GM03348 (cell line): ENCODE data around the gene GCK.
A peak's percentile ranks its signal among the peaks of the same experiment; 100 is the strongest.
"Not testable (repeated sequence)": the region's sequence is repeated elsewhere in the genome, so short reads cannot be mapped to it uniquely, and the experiment has no call there.

ENCODE experiments used
- DNase-seq: peaks from one replicate; pipeline ENCODE4 v3.0.0; 2012; ENCODE audit warnings: low spot score

The GCK gene

DNA sequence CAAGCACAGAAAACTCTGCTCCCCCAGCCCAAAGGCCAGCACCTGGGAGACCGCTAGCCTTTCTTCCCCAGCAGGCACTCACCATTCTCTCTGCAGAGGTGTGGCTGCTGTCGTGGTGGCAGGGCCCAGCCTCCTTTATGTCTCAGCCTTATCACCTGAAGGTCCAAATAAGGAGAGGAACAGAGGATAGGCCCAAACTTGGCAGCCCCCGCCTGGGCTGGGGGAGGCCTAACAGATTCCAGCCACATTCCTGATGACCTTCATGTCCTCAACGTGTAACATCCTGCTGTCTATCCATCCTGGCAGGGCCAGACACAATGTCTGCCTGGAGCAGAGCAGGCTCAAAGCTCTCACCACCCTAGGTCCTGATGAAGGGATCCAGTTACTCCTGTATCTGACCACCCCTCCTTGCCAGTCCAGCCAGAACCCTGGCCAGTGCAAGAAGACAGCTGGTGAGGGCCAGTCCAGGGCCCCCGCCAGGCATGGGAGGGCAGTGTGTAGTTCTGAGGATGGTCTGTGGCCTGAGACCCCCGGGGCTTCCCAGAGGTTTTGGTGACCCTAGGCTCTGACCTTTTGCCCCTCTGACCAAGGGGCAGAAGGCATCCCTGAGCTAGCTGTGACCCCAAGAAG lies 47.9 kb downstream of the GCK start, which contains the start of gene MYL7:
MYL7 (minus strand) TSS at position 112 of the 630 bp plus-strand sequence; CDS start at position 85, 27 bp downstream.
- DNase-seq = no peak

DNA sequence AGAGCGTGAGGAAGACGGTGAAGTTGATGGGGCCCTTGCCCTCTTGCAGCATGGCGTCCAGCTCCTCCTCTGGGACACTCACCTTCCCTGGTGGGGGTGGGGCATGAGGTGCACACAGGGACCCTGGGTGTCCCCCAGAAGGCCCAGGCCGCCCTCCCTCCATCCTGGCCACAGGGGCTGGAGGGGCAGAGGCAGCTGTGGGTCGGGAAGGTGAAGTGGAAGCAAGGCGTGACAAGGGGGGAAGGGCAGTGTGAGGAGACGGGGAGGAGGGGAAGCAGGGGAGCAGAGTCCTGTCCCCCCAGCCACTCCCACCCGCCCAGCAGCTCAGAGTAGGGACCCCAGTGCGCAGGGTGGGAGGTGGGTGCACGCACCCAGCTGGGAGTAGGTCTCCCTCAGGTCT lies 48.9 kb downstream of the GCK start:
- no peak for DNase-seq

DNA sequence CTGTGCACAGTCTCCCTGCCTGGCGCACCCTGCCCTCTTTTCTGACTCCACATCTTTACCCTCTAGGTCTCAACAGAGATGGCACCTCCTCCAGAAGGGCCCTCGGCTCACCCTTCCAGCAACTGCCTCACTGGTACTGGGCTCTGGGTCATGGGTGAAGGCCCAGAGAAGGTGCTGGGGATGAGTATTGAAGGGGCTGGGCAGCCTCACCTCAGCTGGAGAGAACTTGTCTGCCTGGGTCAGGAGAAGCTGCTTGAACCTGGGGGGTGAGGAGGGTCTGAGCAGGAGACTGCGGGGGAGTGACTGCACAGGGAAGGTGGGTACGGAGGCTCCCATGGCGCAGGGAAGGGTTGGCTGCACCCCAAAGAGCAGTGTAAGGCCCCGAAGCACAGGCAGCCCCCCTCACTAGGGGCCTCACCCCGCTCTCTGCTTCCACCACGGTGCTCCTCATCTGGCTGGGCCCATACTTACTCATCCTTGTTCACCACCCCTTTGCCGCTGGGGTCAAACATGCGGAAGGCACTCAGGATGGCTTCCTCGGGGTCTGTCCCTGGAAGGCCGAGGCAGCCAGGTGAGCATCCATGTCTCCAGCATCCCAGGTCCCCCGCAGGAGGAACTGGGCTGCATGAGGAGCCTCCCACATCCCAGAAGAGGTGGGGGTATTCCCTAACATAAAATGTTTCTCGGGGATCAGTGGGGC lies 49.8 kb downstream of the GCK start:
- DNase-seq = no peak

DNA sequence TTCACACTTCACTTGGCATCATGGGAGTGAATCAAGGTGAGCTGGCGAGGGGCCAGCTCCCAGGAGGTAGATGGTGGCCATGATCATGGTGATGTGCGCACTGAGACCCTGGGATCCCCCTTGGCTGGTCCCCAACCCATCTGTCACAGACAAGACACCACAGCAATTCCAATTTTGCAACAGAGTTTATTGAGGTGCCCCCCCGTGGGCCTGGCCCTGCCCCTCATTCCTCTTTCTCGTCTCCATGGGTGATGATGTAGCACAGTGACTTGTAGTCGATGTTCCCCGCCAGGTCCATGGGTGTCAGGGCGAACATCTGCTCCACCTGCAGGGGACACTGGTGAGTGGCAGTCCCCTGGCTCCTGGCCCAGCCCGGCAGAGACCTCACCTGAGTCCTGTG lies 50.5 kb downstream of the GCK start:
- no peak for DNase-seq

DNA sequence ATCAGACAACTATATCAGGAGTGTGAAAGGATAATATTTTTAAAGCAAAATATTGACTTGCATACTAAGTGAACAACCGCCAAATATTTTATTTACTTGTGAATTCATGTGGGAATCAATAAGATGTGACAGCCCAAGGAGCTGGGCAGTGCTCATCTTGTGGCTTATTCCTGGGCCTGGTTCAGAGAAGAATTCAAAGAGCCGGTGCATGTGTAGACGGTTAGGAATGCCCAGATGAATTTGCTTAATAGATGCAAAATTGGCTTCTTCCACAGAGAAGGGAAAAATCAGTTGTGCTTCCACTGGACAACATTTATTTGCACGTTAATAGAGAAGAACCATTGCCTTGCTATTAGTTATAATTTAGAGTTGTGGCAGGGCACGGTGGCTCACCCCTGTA lies 52.5 kb downstream of the GCK start:
- DNase-seq = peak; percentile 44

DNA sequence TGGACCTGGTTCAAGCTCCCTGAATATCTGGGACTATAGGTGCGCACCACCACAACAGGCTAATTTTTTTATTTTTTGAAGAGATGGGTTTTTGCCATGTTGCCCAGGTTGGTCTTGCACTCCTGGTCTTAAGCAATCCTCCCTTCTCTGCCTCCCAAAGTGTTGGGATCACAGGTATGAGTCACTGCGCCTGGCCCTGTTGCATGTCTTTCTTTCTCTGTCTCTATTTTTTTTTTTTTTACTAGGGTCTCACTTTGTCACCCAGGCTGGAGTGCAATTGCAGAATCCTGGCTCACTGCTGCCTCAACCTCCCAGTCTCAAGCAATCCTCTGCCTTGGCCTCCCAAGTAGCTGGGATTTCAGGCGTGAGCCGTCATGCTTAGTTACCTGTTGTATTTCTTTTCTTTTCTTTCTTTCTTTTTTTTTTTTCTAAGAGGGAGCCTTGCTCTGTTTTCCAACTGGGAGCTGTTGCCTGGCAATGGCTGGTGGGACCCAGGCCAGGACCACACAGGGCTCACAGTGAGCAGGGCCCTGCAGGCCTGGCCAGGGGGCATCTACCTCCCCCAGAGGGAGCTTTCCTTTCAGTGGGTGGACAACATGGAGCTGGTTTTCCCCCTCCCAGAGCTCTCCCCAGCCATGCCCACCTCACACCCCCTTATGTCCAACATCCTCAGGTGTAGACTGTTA lies 54.2 kb downstream of the GCK start:
- DNase-seq = no peak

DNA sequence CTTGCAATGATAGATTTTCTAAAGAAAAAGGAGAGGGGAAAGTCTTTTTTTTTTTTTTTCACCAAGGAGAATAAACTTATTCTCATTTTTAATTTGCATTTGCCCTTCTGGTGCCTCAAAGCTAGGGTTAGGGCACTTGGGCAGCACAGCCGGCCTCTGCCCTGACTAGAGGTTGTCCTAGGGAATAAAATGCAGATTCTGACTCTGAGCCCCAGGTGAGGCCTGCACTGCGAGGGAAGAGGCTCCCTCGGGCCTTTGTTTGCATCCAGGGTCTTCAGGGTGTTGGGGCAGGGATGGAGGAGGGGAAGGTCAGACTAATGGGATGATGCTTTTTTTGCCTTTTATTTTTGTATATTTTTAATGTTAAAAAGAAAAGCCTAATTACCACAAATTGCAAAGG lies 55.9 kb downstream of the GCK start:
- DNase-seq = no peak

DNA sequence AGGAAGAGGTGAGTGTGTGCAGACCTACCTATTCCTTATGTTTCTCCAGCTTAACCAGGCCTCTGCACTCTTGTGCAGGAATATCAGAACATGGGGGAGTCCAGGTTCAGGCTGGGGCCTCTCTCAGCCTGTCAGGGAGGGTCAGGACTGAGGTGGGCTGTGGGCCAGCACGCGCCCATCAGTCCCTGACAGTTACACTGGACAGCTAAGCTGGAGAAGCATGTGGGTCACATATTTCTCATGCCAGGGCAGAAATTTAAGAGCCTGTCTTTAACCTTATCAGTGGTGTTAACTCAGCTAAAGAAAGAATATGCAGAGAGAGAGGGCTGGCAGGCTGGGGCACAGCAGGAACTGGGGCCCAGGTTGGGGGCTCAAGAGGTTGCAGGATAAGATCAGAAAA lies 57.2 kb downstream of the GCK start:
- peak; percentile 37 for DNase-seq

DNA sequence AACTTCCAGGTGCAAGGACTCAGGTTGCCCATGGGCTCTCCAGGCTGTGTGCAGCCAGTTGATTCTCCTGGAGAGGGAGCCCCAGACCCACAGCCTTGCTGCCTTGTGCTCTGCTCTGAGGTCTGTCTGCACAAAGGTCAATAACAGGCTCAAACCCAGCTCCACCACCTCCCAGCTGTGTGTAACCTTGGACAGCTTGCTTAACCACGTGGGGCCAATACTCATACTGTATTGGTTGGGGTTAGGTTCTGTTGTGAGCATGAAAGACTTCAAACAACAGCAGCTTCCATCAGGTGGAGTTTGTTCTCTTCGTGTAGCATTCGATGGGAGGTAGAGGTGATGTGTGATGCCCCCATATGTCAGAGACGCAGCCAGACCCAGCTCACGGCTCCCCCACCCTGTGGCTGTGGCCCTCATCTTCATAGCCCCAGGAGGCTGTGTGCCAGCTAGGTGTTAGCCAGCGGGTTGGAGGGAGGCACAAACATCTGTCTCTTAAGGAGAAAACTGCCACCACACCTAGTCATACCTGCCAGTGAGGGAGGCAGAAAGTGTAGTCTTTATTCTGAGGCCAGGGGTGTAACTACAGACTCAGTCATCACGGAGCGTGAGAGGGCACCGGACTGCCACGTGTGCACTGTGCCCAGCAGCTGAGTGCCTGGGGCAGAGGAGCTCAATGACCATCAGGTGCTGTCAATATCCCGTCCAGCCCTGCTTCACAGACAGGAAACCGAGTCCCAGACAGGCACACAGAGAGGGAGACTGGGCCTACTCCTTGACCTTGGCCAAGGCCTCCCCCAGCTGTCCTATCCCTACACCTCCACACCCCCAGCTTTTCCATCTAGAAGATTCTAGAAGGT lies 57.8 kb downstream of the GCK start:
- DNase-seq = no peak

DNA sequence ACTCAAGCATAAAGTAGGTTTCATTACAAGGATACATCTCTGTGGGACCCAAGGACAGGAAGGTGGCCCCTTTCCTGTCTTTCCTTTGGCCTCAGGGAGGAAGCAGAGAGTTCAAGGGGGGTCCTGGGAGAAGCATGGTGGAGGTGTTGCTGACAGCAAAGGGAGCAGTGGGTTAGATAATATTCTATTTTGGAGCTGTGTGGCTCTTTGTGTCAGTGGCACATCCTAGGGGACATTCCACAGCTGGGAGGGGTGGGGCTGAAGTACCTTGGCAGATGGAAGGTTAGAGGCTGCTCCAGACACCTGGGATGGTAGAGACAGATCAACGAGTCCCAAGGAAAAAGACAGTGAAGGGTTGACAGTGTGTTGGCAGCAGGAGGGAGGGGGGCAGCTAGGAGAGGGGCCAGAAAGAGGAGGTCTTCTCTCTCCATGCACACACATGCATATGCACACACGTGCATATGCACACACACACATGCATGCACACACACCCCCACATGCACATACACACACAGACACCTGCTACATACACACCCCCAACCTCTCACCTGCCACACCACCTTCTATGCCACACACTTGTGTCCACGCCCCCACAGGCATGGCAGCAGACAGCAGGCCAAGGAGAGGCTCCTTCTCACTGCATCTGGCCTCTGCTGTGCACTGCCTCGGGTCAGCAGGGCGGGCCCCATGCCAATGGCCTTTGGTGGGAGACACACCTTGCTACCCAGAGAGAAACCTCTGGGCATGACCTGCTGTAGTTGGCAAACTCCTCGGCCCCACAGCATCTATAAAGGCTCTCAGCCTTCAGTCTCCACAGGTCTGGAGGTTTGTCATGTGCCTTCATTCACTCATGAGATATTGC lies 60.3 kb downstream of the GCK start:
- no peak for DNase-seq

DNA sequence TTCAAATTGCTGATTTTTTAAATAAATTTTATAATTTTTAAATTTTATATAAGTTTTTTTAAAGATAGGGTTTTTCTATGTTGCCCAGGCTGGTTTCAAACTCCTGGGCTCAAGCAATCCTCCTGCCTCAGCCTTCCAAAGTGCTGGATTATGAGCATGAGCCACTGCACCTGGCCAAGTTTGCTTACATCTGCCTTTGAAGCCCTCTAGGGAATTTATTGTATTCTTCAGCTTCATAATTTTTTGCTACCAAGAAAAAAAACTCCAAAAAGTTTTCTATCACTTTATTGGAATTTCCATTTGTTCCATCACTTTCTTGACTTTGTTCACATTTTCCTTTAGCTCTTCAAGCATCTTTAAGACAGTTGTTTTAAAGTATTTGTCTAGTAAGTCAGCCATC lies 62.1 kb downstream of the GCK start:
- DNase-seq = no peak

DNA sequence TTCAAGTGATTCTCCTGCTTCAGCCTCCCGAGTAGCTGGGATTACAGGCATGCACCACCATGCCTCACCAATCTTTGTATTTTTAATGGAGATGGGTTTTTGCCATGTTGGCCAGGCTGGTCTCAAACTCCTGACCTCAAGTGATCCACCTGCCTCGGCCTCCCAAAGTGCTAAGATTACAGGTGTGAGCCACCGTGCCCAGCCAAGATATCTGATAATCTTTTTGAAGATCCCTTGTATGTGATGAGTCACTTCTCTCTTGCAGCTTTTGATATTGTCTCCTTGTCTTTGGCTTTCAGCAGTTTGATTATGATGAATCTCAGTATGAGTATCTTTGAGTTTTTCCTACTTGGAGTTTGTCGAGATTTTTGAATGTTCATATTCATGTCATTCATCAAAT lies 62.7 kb downstream of the GCK start:
- DNase-seq = not testable (repeated sequence)

DNA sequence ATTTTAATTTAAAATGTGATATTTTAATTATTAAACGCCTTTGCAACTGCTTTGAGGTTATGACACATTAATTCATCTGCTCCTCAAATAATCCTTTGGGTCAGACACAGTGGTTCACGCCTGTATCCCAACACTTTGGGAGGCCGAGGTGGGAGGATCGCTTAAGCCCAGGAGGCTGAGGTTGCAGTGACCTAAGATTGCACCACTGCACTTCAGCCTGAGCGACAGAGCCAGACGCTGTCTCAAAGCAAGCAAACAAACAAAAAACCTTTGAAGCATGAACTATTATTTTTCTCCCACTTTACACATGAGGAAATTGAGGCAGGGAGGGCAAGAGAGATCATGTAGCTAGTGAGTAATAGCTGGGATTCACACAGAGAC lies 64.4 kb downstream of the GCK start:
- DNase-seq = no peak

DNA sequence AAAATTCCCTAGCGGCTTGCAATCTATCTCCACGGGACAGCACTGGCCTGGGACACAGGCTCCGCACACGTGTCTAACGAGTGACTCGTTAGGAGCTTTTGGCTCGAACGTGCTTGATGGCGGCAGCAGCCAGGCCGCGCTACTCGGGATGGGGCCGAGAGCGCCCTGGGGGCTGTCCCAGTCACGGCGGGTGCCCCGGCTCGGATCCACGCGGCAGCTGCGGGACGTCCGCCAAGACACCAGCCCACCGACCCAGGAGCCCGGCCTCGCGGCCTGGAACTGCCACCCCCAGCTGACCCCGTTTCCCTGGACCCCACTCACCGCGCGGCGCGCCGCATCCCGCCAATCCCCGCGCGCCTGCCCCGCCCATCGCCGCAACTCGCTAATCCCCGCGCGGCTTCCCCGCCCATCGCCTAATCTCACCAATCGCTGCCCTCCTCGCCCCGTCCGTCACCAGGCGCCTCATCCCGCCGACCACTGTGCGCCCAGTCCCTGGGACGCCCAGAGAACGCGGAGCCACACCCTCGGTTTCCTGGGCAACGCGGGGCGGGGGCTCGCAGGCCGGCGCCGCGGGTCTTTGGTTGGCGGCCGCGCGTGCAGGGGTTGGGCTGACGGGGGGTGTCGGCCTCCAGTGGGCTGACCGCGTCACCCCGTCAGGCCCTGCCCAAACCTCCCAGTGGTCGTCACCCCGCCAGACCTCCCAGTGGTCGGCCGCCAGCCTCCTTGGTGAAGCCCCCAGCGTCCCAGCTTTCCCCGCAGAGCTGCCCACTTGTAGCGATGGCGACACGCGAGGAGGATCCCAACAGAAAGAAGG lies 65.8 kb downstream of the GCK start, which contains the start of gene POLD2:
POLD2 (minus strand) TSS at position 359 of the 814 bp plus-strand sequence. CDS start 1,495 bp downstream, outside the sequence.
- DNase-seq = peak; percentile 100

DNA sequence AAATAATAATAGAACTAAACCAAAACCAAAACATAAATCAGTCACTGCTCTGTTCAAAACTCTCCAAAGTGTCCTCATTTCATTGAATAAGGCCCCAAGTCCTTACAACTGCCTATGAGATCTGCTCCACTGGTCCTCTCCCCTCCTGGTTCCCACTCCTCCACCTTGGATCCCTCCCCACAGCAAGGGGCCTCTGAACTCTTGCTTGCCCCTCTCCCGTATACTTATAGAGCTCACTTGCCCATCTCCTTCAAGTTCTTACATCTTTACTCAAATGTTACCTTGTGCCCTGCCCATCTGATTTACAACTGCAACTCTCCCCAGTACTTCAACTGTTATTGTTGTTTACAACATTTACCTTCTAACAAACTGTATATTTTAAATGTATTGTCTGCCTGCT lies 66.7 kb downstream of the GCK start:
- no peak for DNase-seq

DNA sequence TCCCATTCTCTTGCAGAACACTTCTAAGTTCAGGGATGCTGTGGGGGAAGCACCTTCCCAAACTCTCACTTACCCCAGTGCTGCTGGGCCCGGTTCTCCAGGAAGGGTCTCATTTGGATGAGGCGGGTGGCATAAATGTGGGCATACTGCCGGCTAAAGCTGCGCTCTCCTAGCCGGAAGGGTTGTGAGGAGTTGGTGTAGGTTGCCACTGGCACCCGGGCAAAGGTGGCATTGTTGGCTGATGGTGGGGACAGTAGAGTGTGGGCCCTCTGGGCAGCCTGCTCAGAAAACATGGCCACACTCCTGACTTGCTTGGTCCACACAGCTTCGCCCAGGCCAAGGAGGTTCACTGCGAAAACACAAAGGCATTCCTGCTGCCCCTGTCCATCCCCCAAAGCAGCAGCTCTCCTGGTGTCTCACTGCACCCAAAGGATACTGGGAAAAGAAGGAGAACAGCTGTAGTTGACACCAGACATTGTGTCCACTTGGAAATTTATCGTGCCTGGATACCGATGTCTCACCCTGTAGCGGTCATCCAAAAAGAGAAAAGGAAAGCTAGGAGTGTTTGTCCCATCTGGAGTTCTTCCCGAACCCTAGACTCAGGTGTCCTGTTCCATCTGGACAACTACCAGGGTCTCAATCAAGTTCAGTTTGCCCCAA lies 67.3 kb downstream of the GCK start:
- DNase-seq = no peak

DNA sequence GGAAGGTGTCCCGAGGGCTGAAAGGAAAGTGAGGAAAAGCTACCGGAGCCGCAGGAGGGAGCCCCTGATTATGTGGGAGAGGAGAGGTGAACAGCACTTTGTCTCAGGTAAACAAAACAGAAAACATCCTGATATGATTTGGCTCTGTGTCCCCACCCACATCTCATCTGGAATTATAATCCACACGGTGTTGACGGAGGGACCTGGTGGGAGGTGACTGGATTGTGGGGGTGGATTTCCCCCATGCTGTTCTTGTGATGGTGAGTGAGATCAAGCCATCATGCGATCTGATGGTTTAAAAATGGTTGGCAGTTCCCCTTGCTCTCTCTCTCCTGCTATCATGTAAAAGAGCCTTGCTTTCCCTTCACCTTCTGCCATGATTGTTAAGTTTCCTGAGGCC lies 68.8 kb downstream of the GCK start:
- no peak for DNase-seq

DNA sequence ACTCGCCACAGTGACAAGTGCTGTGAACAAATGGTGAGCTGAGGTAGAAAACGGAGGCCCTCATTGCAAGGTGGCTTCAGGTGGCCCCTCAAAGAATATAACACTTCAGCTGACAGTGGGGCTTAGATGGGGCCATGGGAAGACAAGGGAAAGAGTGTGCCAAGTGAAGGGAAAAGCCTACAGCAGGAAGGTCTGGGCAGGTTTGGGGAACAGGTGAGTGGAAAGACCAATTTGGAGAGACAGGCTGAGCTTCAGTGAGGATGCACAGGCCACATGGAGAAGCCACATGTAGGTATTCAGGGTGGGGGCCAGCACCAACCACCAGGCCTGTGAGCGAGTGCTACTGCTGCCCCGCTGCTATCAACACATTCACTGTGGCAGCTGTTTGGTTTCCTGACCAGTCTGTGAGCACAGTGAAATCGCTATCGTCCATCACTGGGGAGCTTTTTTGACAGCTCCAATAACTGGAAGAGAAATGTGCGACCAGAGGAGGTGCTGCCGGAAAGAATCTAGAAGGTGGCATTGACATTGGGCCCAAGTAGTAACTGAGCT lies 69.3 kb downstream of the GCK start:
- DNase-seq = no peak

DNA sequence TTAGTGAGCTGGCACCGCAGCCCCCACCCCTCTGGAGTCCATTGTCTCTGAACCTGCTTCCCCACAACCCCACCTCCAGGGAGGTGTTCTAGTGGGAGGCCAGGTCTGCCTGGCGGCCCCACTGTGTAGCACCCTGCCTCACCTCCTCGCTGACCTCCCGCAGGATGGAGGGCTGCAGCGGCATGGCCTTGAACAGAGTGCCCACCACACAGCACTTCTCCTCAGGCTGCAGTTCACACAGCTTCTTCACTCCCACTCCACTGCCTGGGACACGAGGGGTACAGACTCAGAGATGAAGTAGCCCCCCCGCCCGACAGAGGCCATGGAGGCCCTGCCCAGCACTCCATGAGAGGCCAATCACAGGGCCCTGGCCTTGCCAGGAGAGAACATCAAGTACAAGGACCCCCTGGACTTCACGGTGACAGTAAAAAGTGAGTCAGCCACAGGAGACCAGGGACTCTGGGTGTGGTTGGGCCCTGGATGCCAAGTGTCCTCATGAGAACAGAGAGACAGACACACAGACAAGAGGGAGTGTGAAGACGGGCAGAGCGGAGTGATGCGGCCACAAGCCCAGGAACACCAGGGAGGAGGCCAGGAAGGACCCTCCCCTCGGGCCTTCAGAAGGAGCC lies 71.3 kb downstream of the GCK start:
- no peak for DNase-seq
